ENCODE results near the gene NCBP2.

- TF ChIP-seq CTCF (IDR thresholded peaks at IDR 0.05) (no peak), POLR2A (IDR thresholded peaks at IDR 0.05) (no peak)
These were observed 14.5 kb downstream of the NCBP2 start for GRCh38 chr3:196927571-196928453.
